Measurements from ENCODE around the gene SLC22A23.

The SLC22A23 gene

DNA sequence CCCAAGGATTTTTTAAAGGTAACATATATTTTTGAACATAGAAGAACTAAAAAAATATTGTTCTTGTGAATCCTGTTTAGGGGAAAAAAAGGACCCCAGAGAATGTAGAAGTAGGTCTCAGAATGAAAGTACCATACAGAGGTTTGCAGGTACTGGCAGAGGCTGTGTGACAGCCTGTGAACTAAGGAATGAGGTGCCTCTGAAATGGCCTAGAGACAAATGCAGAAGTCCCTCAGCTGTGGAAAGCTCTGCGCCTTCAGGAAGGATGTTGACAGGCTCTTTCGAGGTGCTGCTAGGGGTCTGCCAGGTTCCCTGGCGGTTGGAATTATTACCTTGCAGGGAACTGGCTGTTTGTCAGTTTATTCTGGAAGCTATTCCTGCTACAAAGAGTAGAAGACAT, 220.8 kb downstream of the SLC22A23 start:
- TF ChIP-seq EZH2 (optimal IDR thresholded peaks at IDR 0.05; ENCODE audit: low read depth, low read length) (no peak), CTCF (IDR thresholded peaks at IDR 0.05; ENCODE audit: low read length) (no peak), EZH2phosphoT487 (IDR thresholded peaks at IDR 0.05; ENCODE audit: low read length) (no peak)
- DNase-seq: no peak
- no peaks in the 10 kb centered on the region for H4K20me1 ChIP-seq (ENCODE audit: insufficient read depth, low read length)
- no peak overlapping the region for H2AFZ ChIP-seq (ENCODE audit: low read length)
- peaks cover 12% of the 10 kb centered on the region for H3F3A ChIP-seq (ENCODE audit: insufficient read depth, low read length)
- no peak overlapping the region for H3K4me2 ChIP-seq (ENCODE audit: low read depth, low read length)
- H3K79me2 ChIP-seq (ENCODE audit: low read length): no peaks in the 10 kb centered on the region
- no peak overlapping the region for H3K9ac ChIP-seq (ENCODE audit: low read length)
- H3K9me3 ChIP-seq (replicated peaks; ENCODE audit: insufficient read depth, low read length): no peaks in the 10 kb centered on the region
- no peak overlapping the region for H3K27ac ChIP-seq (ENCODE audit: low read length)
- H3K4me1 ChIP-seq (ENCODE audit: low read length): peaks cover 16% of the 10 kb centered on the region
- no peaks in the 10 kb centered on the region for H3K9me2 ChIP-seq (replicated peaks; ENCODE audit: insufficient read depth, low read length)
- H3K27me3 ChIP-seq (replicated peaks; ENCODE audit: insufficient read depth, low read length): peaks cover 8% of the 10 kb centered on the region
- H3K36me3 ChIP-seq (replicated peaks; ENCODE audit: insufficient read depth, low read length): no peaks in the 10 kb centered on the region
- H3K4me3 ChIP-seq (ENCODE audit: low read length): no peak overlapping the region

DNA sequence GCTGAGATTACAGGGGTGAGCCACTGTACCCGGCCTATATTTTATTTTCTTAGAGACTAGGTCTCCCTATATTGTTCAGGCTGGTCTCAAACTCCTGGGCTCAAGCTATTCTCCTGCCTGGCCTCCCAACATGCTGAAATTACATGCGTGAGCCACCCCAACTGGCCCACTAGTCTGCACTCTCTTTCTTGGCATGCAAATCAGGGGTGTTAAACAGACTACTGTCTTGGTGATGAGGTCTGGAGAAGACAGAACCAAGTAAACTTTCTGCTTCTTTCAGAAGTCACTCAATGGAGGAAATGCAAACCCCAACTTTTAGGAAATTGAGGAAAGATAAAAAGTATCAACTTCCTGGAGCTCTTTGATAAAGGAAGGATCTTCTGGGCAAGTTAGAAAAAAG, 221.4 kb downstream of the SLC22A23 start:
- H3K36me3 ChIP-seq (replicated peaks; ENCODE audit: insufficient read depth, low read length): no peaks in the 10 kb centered on the region
- no peak overlapping the region for H3K9ac ChIP-seq (ENCODE audit: low read length)
- no peak overlapping the region for H2AFZ ChIP-seq (ENCODE audit: low read length)
- no peak for DNase-seq
- H3K4me1 ChIP-seq (ENCODE audit: low read length): peaks cover 16% of the 10 kb centered on the region
- TF ChIP-seq CTCF (IDR thresholded peaks at IDR 0.05; ENCODE audit: low read length) (no peak), EZH2 (optimal IDR thresholded peaks at IDR 0.05; ENCODE audit: low read depth, low read length) (no peak), EZH2phosphoT487 (IDR thresholded peaks at IDR 0.05; ENCODE audit: low read length) (no peak)
- peaks cover 13% of the 10 kb centered on the region for H3K27me3 ChIP-seq (replicated peaks; ENCODE audit: insufficient read depth, low read length)
- H3K79me2 ChIP-seq (ENCODE audit: low read length): no peaks in the 10 kb centered on the region
- H4K20me1 ChIP-seq (ENCODE audit: insufficient read depth, low read length): no peaks in the 10 kb centered on the region
- H3K4me2 ChIP-seq (ENCODE audit: low read depth, low read length): no peak overlapping the region
- H3K9me2 ChIP-seq (replicated peaks; ENCODE audit: insufficient read depth, low read length): no peaks in the 10 kb centered on the region
- peaks cover 12% of the 10 kb centered on the region for H3F3A ChIP-seq (ENCODE audit: insufficient read depth, low read length)
- no peak overlapping the region for H3K27ac ChIP-seq (ENCODE audit: low read length)
- H3K4me3 ChIP-seq (ENCODE audit: low read length): no peak overlapping the region
- H3K9me3 ChIP-seq (replicated peaks; ENCODE audit: insufficient read depth, low read length): no peaks in the 10 kb centered on the region

GRCh38 chr6:3233904-3234303, 222.9 kb downstream of the SLC22A23 start:
- no peaks in the 10 kb centered on the region for H3K79me2 ChIP-seq (ENCODE audit: low read length)
- H3K4me2 ChIP-seq (ENCODE audit: low read depth, low read length): no peak overlapping the region
- H3K27me3 ChIP-seq (replicated peaks; ENCODE audit: insufficient read depth, low read length): peaks cover 29% of the 10 kb centered on the region
- no peak overlapping the region for H3K27ac ChIP-seq (ENCODE audit: low read length)
- H3K4me1 ChIP-seq (ENCODE audit: low read length): peaks cover 22% of the 10 kb centered on the region
- no peaks in the 10 kb centered on the region for H4K20me1 ChIP-seq (ENCODE audit: insufficient read depth, low read length)
- H3K9me2 ChIP-seq (replicated peaks; ENCODE audit: insufficient read depth, low read length): no peaks in the 10 kb centered on the region
- H3K36me3 ChIP-seq (replicated peaks; ENCODE audit: insufficient read depth, low read length): no peaks in the 10 kb centered on the region
- H2AFZ ChIP-seq (ENCODE audit: low read length): no peak overlapping the region
- H3F3A ChIP-seq (ENCODE audit: insufficient read depth, low read length): peaks cover 12% of the 10 kb centered on the region
- TF ChIP-seq EZH2phosphoT487 (IDR thresholded peaks at IDR 0.05; ENCODE audit: low read length) (no peak), CTCF (IDR thresholded peaks at IDR 0.05; ENCODE audit: low read length) (no peak), EZH2 (optimal IDR thresholded peaks at IDR 0.05; ENCODE audit: low read depth, low read length) (no peak)
- H3K9ac ChIP-seq (ENCODE audit: low read length): no peak overlapping the region
- DNase-seq: no peak
- no peak overlapping the region for H3K4me3 ChIP-seq (ENCODE audit: low read length)
- H3K9me3 ChIP-seq (replicated peaks; ENCODE audit: insufficient read depth, low read length): no peaks in the 10 kb centered on the region

Data from MM.1S (cell line).